HCT116 (cell line): ENCODE data around the gene ZNF546.

ENCODE experiments used
- ATF3 ChIP-seq: IDR thresholded peaks from 2 replicates; pipeline ENCODE4 v1.6.1; 2012
- CBX3 ChIP-seq: IDR thresholded peaks from 2 replicates; pipeline ENCODE4 v1.6.1; 2012; ENCODE audit warnings: low read depth
- CTCF ChIP-seq, 3 experiments: fragments of 200-600 bp in 1 of 3; sonication (generic) in 1 of 3; IDR thresholded peaks in 2 of 3; conservative IDR thresholded peaks in 1 of 3; 2 replicates each; pipeline ENCODE4 v1.5.1; 2012 to 2017; ENCODE audit warnings: low read depth in 2 of 3, low read length in 2 of 3, antibody characterized with exemption in 1 of 3, borderline replicate concordance in 1 of 3, control low read depth in 1 of 3, mild to moderate bottlenecking in 1 of 3, mixed read lengths in 1 of 3, mixed run types in 1 of 3, moderate library complexity in 1 of 3; ENCODE audit not compliant: insufficient read depth in 1 of 3
- EGR1 ChIP-seq: IDR thresholded peaks from 2 replicates; pipeline ENCODE4 v1.6.1; 2012; ENCODE audit warnings: low read depth
- EZH2 ChIP-seq: fragments of 200-600 bp; sonication (generic); IDR thresholded peaks from 2 replicates; pipeline ENCODE4 v1.6.1; 2017; ENCODE audit warnings: antibody characterized with exemption, mixed run types
- EZH2phosphoT487 ChIP-seq: fragments of 200-600 bp; IDR thresholded peaks from 2 replicates; pipeline ENCODE4 v1.6.1; 2018; ENCODE audit warnings: antibody characterized with exemption, borderline replicate concordance
- POLR2A ChIP-seq: IDR thresholded peaks from 2 replicates; pipeline ENCODE4 v1.7.0; 2011; ENCODE audit warnings: borderline replicate concordance; ENCODE audit not compliant: insufficient read depth, insufficient read length; ENCODE audit errors: extremely low read depth
- POLR2AphosphoS5 ChIP-seq: IDR thresholded peaks from 2 replicates; pipeline ENCODE4 v1.6.1; 2011; ENCODE audit warnings: mild to moderate bottlenecking, low read depth, low read length, moderate library complexity
- SP1 ChIP-seq: IDR thresholded peaks from 2 replicates; pipeline ENCODE4 v1.6.1; 2012; ENCODE audit warnings: low read depth
- TCF7L2 ChIP-seq: IDR thresholded peaks from 2 replicates; pipeline ENCODE4 v1.7.0; 2011; ENCODE audit warnings: borderline replicate concordance, inconsistent platforms; ENCODE audit not compliant: insufficient read depth, insufficient read length; ENCODE audit errors: extremely low read depth
- ZFX ChIP-seq: fragments of 450-650 bp; IDR thresholded peaks from 2 replicates; pipeline ENCODE4 v1.6.1; 2017
- ZNF274 ChIP-seq: fragments of 200-500 bp; sonication (Bioruptor generic); IDR thresholded peaks from 2 replicates; pipeline ENCODE4 v1.6.1; 2014; ENCODE audit warnings: mild to moderate bottlenecking, low read depth, low read length, inconsistent platforms

GRCh38 chr19:39987167-39987566 lies 9.7 kb upstream of the ZNF546 start:
- no peak for TF ChIP-seq CTCF (IDR thresholded peaks at IDR 0.05 in 2 of 3, conservative IDR thresholded peaks at IDR 0.05 in 1 of 3; ENCODE audit: borderline replicate concordance in 1 of 3, insufficient read depth in 1 of 3, low read depth in 2 of 3, low read length in 2 of 3)
- no peak for TF ChIP-seq ATF3
- TF ChIP-seq EZH2phosphoT487, result no peak
- TF ChIP-seq SP1, result no peak
- no peak for TF ChIP-seq ZNF274
- no peak for TF ChIP-seq POLR2A
- no peak for TF ChIP-seq POLR2AphosphoS5
- no peak for TF ChIP-seq EGR1
- TF ChIP-seq TCF7L2, result no peak
- no peak for TF ChIP-seq EZH2
- TF ChIP-seq CBX3, result no peak
- no peak for TF ChIP-seq ZFX
